GM21576 (cell line): ENCODE results near the gene DNAH14.
"Not testable (repeated sequence)": the region's sequence is repeated elsewhere in the genome, so short reads cannot be mapped to it uniquely, and the experiment has no call there.

Source experiments
- ATAC-seq: cut with Tn5 transposase; IDR thresholded peaks from one replicate; pipeline ENCODE4 v1.9.1; 2021; ENCODE audit warnings: mild to moderate bottlenecking, moderate library complexity; ENCODE audit not compliant: unreplicated experiment

Gene DNAH14

DNA sequence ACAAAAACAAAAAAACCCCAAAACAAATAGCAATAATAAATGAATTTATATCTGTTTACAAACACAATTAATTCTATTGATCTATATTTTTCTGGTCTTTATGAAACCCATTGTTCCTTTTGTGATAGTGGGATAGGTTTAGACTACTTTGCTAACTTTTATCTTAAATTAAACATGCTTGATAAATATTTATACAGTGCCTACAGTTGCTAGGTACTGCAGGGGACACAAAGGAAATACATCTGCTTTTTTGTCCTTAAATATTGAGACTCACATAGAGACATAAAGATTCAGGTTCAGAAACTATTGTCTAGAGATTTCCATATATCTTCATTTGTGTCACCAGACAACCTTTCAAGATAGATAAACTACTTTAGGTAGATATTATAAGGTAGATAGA lies 8.5 kb upstream of the DNAH14 start:
- no peak for ATAC-seq

DNA sequence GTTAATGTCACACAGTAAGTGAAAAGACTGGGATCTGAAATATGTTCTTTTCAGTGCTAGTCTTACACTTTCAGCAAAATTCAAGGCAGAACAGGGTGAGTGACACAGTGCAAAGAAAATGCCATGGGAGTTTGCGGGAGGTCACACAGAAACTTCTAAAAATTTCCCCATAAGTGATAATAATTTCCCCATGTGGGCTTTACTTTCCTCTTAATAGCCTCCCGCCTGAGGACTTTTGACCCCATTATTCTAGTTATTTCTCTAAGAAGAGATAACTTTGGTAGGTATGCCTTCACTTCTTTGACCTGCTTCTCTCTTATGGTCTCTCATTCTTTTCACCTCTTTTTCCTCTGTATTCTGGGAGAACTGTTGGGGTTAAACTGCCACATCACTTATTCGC lies 8.1 kb upstream of the DNAH14 start:
- ATAC-seq, result no peak

DNA sequence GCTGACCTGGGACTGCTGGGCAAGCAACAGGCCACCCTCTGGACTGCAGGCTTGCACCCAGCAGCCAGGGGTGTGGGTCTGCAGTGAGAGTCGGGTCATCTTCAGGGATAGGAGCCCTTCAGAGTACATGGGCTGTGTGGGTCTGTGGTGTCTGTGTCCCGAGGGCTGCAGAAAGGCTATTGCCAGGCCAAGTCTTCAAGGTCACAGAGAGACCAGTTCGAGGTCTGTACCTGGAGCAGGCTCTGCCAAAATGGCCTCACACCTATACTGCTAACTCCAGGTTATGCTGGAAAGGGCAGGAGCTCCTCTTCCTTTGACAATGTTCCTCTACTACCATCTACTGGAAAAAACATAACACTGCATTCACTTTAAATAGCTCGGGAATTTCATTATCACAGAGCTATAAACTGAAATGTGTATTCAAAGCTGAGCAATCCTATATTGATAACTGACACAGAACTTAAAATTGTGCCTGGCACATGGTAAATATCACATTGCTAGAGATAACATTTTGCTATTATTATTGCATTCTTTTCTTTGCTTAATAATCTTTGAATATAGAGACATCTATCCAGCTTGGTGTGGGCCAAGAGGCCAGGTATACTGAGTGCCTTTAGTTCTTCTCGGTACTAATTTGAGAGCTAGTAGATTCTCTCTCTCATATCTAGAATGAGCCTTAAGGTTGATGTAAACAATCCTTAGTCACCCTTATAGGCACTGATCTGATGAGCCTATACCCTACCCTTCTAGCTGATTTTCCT lies 6.9 kb upstream of the DNAH14 start:
- ATAC-seq, result no peak

DNA sequence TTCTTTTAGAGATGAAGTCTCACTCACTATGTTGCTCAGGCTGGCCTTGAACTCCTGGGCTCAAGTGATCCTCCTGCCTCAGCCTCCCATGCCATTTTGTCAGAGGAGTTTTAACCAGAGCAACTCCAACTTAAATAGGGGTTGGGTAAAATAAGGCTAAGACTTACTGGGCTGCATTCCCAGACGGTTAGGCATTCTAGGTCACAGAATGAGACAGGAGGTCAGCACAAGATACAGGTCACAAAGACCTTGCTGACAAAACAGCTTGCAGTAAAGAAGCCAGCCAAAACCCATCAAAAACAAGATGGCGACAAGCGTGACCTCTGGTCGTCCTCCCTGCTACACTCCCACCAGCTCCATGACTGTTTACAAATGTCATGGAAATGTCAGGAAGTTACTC lies 5.7 kb upstream of the DNAH14 start:
- no peak for ATAC-seq

DNA sequence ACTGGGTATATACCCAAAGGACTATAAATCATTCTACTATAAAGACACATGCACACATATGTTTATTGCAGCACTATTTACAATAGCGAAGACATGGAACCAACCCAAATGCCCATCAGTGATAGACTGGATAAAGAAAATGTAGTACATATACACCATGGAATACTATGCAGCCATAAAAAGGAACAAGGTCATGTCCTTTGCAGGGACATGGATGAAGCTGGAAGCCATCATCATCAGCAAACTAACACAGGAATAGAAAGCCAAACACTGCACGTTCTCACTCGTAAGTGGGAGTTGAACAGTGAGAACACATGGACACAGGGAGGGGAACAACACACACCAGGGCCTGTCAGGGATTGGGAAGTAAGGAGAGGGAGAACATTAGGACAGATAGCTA lies 1.8 kb upstream of the DNAH14 start:
- ATAC-seq, result not testable (repeated sequence)

DNA sequence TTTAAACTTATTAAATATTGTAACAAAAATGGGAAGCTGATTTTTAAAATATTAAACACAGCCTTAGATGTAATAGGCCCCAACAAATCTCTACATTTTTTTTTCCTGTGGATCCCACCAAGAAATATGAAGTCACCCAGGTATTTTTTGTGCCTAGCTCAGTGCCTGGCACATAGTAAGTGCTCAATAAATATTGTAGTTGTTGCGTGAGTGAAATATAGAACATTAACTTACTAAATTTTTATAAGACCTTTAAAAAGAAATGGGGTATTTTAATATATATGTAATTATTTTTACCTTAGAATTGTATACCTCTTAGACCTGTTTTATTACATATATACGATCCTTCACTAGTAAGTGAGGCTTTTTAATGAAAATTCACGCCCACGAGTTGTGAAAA lies 569 bp upstream of the DNAH14 start:
- ATAC-seq, result no peak

DNA sequence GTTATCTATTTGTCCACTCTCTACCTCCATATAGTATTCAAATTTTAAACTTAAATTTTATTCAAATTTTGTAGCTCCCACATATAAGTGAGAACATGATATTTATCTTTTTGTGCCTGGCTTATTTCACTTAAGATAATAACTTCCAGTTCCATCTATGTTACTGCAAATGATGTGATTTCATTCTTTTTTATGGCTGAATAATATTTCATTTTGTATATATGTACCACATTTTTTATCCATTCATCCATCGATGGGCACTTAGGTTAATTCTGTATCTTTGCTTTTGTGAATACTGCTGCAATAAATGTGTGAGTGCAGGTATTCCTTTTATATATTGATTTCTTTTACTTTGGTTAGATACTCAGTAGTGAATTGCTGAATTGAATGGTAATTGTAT lies 2.1 kb downstream of the DNAH14 start:
- ATAC-seq, result no peak

DNA sequence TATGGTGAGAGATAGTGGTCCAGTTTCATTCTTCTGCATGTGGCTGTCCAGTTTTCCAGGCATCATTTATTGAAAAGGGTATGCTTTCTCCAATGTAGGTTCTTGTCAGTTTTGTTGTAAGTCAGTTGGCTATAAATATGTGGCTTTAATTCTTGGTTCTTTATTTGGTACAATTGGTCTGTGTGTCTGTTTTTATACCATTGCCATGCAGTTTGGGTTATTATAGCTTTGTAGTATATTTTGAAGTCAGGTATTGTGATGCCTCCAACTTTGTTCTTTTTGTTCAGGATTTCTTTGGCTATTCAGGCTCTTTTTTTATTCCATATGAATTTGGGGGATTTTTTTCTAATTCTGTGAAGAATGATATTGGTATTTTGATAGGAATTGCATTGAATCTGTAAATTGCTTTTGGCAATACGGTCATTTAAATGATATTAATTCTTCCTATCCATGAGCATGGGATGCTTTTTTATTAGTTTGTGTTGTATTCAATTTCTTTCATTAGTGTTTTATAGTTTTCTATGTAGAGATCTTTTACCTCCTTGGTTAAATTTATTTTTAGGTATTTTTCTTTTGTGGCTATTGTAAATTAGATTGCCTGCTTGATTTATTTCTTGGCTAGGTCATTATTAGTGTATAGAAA lies 3.3 kb downstream of the DNAH14 start:
- ATAC-seq, result no peak

DNA sequence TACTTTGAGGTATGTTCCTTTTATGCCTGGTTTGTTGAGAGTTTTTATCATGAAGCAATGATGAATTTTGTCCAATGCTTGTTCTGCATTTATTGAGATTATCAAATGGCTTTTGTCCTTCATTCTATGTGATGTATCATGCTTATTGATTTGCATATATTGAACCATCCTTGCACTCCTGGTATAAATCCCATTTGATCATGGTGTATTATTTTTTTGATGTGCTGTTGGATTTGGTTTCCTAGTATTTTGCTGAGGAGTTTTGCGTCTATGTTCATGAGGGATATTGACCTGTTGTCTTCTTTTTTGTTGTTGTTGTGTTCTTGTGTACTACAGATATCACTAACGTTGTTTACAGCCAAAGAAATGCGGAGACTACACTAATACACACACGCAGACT lies 4.1 kb downstream of the DNAH14 start:
- no peak for ATAC-seq

DNA sequence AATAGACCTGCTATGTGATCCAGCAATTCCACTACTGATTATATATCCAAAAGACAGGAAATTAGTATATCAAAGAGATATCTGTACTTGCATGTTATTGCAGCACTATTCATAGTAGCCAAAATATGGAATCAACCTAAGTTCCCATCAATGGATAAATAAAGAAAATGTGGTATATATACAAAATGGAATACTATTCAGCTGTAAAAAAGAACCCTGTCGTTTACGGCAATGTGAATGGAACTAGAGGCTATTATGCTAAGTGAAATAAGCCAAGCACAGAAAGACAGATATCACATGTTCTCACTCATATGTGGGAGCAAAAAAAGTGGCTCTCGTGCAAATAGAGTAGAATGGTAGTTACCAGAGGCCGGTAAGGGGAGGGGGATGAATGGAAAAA lies 9.2 kb downstream of the DNAH14 start:
- ATAC-seq, result no peak

DNA sequence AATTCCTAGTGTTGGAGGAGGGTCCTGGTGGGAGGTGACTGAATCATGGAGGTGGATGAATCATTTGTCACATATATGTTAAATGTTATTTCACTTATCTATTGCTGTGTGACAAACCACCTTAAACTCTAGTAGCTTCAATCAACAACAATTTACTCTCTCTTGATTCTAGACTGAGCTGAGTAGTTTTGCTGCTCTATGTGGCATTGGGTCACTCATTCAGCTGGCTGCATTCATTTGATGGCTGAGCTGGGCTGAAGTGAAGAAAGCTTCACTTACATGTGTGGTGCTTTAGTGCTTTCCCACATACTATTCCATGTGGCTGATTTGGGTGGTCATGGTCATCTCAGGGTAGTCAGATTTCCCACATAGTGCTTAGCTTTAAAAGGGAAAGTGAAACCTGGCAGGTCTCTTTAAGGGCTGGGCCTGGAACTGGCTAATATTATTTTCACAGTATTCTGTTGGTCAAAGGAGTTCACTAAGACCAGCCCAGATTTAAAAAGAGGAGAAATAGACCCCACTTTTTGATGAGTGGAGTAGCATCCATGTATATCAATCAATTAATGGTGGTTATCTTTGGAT lies 10.5 kb downstream of the DNAH14 start:
- no peak for ATAC-seq

DNA sequence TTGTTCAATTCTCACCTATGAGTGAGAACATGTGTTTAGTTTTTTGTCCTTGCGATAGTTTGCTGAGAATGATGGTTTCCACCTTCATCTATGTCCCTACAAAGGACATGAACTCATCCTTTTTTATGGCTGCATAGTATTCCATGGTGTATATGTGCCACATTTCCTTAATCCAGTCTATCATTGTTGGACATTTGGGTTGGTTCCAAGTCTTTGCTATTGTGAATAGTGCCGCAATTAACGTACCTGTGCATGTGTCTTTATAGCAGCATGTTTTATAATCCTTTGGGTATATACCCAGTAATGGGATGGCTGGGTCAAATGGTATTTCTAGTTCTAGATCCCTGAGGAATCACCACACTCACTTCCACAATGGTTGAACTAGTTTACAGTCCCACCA lies 11.3 kb downstream of the DNAH14 start:
- ATAC-seq, result not testable (repeated sequence)

DNA sequence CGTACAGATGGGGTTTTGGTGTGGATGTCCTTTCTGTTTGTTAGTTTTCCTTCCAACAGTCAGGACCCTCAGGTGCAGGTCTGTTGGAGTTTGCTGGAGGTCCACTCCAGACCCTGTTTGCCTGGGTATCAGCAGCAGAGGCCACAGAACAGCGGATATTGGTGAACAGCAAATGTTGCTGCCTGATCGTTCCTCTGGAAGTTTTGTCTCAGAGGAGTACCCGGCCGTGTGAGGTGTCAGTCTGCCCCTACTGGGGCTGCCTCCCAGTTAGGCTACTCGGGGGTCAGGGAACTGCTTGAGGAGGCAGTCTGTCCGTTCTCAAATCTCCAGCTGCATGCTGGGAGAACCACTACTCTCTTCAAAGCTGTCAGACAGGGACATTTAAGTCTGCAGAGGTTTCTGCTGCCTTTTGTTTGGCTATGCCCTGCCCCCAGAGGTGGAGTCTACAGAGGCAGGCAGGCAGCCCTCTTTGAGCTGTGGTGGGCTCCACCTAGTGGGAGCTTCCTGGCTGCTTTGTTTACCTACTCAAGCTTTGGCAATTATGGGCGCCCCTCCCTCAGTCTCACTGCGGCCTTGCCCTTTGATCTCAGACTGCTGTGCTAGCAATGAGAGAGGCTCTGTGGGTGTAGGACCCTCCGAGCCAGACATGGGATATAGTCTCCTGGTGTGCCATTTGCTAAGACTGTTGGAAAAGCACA lies 16.3 kb downstream of the DNAH14 start:
- not testable (repeated sequence) for ATAC-seq

DNA sequence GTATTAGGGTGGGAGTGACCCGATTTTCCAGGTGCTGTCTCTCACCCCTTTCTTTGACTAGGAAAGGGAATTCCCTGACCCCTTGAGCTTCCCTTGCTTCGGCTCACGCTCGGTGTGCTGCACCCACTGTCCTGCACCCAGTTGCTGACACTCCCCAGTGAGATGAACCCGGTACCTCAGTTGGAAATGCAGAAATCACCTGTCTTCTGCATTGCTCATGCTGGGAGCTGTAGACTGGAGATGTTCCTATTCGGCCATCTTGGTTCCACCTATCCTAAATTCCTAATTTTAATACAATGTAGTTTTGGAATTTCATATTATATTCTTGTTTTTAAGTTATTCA lies 16.8 kb downstream of the DNAH14 start:
- ATAC-seq, result not testable (repeated sequence)

DNA sequence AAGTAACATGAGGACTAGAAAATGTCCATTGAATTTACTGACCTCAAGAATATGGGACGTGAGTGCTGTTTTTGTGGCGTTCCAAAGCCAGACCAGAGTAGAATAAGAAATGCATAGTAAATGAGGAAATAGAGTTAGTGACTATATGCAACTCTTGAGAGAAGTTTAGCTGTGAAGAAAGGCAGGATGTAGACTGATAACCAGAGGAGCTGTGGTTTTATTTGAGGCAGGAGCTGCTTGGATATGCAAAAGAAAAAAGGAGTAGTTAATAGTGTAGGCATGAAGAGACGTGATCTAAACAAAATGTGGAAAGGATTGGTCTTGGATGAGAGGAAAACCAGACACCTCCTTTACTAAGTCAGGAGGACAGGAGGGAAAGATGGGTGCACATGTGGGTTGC lies 28.2 kb downstream of the DNAH14 start:
- no peak for ATAC-seq

DNA sequence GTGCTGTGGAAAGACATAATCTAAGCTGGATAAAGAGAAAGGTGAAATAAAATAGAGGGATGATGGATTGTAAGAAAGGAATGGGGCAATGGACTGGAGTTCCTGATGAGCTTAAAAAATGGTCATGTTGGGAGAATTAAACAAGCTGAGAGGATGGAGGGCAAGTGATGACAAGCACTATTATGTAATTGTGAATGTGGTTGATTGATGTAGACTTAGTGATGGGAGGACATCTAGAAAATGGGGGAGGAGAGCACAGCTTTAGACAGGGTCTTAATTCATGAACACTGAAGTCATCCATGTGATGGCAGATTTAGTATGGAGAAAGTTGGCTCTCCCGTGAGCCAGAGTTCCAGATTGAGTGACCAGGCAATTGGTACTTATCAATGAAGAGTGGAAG lies 29.0 kb downstream of the DNAH14 start:
- no peak for ATAC-seq

DNA sequence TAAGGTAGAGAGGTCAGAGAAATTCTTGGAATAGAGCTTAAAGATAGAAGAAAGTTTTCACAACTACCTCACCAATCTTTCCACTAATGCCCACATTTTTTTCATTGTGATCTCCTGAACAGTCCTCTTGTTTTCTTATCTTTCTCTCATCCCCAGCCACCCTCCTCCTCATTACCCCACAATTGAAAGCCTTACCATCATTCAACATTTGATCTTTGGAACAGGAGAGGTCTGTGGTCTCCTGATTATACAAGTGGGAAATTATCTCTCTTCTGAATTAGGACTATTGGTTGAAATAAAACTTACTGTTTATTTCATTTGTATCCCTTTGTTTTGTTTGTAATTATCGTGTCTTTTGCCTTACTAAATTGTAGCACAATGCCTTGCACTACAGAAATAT lies 29.6 kb downstream of the DNAH14 start:
- no peak for ATAC-seq

DNA sequence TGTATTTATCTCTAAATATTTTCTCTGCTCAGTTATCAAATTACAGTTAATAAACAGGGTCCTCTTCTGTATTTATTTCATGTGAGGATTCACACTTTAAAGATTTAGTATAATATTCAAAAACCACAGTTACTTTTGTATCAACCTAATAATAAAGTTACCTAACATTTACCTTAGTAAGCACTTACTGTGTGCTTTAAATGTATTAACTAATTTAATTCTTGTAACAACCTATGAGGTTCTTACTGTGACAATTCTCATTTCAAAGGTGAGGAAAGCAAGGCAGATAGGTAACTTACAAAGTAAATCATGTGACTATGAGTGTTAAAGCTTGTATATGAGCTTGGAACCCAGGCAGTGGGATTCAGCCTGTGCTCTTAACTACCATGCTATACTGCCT lies 30.2 kb downstream of the DNAH14 start:
- ATAC-seq, result no peak

DNA sequence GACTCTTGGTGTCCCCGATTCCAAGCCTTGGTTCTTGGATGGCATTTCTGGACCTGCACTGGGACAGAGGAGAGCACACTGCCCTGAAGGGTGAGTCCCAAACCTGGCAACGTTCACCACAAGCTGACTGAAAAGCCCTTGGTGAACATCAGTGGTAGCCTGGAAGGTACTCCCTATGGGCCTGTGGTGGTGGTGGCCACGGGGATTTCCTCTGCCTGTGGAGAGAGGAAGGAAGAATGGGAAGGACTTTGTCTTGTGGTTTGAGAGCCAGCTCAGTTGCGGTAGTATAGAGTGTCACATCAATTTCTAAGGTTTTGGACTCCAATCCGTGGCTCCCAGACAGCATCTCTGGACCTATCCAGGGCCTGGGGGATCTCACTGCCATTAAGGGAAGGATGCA lies 50.7 kb downstream of the DNAH14 start:
- ATAC-seq, result no peak

DNA sequence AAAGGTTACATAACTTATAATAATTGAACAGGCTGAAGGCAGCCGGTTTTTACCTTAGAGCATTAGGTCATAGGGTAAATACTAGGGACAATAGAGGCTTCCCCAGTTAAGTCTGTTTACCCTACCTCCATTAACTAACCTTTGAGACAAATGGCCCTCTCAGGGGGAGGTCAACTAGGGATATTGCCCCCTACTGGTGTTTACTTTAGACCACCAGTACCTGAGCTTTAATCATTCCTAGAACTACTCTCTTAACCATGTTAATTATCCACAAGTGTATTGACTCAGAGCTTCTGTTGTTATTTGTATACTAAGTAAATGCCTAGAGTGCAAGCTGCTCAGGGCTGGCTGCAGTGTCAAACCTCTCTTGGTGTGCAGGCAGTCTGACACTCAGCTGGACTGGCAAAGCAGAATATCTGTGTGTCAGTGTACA lies 52.5 kb downstream of the DNAH14 start:
- ATAC-seq, result not testable (repeated sequence)

DNA sequence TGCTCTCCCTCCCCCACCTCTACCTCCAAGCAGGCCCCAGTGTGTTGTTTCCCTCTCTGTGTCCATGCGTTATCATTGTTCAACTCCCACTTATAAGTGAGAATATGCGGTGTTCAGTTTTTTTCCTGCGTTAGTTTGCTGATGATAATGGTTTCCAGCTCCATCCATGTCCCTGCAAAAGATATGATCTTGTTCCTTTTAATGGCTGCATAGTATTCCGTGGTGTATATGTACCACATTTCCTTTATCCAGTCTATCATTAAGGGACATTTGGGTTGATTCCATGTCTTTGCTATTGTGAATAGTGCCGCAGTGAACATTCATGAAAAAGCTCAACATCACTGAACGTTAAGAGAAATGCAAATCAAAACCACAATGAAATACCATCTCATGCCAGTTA lies 58.6 kb downstream of the DNAH14 start:
- no peak for ATAC-seq

DNA sequence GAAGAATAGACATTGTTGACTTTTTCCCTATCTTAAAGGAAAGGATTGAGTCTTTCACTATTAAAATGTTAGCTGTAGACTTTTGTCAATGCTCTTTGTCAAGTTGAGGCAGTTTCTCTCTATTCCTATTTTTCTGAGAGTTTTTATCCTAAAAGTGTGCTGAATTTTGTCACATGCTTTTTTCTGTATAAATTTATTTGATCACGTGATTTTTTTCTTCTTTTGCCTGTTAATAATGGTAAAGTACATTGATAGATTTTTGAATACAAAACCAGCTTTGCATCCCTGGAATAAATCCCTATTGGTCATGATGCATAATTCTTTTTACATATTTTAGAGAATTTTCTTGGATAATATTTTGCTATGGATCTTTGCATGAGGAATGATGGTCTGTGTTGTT lies 60.1 kb downstream of the DNAH14 start:
- no peak for ATAC-seq
